Loucy (cell line): Measurements from ENCODE around the gene AMPH.

Experiments
- H2AFZ ChIP-seq: fragments of 200-600 bp; sonication (generic); 2 replicates; pipeline ENCODE4 v1.6.0; 2016; ENCODE audit warnings: antibody characterized with exemption, mild to moderate bottlenecking, low read length, moderate library complexity
- H3F3A ChIP-seq: fragments of 200-600 bp; 2 replicates; pipeline ENCODE4 v1.6.0; 2016; ENCODE audit warnings: antibody characterized with exemption, low read depth, mild to moderate bottlenecking
- H3K27me3 ChIP-seq: fragments of 200-600 bp; sonication (generic); 2 replicates; pipeline ENCODE4 v1.6.1; 2014; ENCODE audit warnings: low read length, mild to moderate bottlenecking; ENCODE audit not compliant: insufficient read depth, poor library complexity, severe bottlenecking
- H3K36me3 ChIP-seq: fragments of 200-600 bp; sonication (generic); 2 replicates; pipeline ENCODE4 v1.6.1; 2016; ENCODE audit warnings: low read length; ENCODE audit not compliant: insufficient read depth
- H3K4me1 ChIP-seq: fragments of 200-600 bp; sonication (generic); 2 replicates; pipeline ENCODE4 v1.5.1; 2014; ENCODE audit warnings: low read length, mild to moderate bottlenecking; ENCODE audit not compliant: insufficient read depth, poor library complexity, severe bottlenecking
- H3K4me2 ChIP-seq: fragments of 200-600 bp; sonication (generic); 2 replicates; pipeline ENCODE4 v1.6.0; 2014; ENCODE audit warnings: antibody characterized with exemption, low read length, low read depth, mild to moderate bottlenecking; ENCODE audit not compliant: poor library complexity, severe bottlenecking
- H3K4me3 ChIP-seq: fragments of 200-600 bp; sonication (generic); 2 replicates; pipeline ENCODE4 v1.5.1; 2014; ENCODE audit warnings: low read length, mild to moderate bottlenecking, mixed read lengths; ENCODE audit not compliant: poor library complexity, severe bottlenecking
- H3K79me2 ChIP-seq: fragments of 200-600 bp; sonication (generic); 2 replicates; pipeline ENCODE4 v1.6.1; 2014; ENCODE audit warnings: low read length; ENCODE audit not compliant: insufficient read depth
- H3K9ac ChIP-seq: fragments of 200-600 bp; sonication (generic); 2 replicates; pipeline ENCODE4 v1.6.0; 2014; ENCODE audit warnings: mild to moderate bottlenecking, low read depth, low read length, moderate library complexity; ENCODE audit not compliant: poor library complexity, severe bottlenecking
- H3K9me2 ChIP-seq: fragments of 200-600 bp; sonication (generic); replicated peaks from 2 replicates; pipeline ENCODE4 v1.6.1; 2016; ENCODE audit warnings: low read depth, low read length, mixed read lengths
- H3K9me3 ChIP-seq: fragments of 200-600 bp; sonication (generic); 2 replicates; pipeline ENCODE4 v1.6.1; 2014; ENCODE audit warnings: mild to moderate bottlenecking, antibody characterized with exemption, low read length, low read depth; ENCODE audit not compliant: insufficient read depth
- H4K20me1 ChIP-seq: fragments of 200-600 bp; sonication (generic); 2 replicates; pipeline ENCODE4 v1.6.0; 2014; ENCODE audit warnings: antibody characterized with exemption, low read length, mild to moderate bottlenecking; ENCODE audit not compliant: insufficient read depth, poor library complexity, severe bottlenecking
- EZH2phosphoT487 ChIP-seq: fragments of 200-600 bp; IDR thresholded peaks from 2 replicates; pipeline ENCODE4 v1.6.1; 2018; ENCODE audit warnings: antibody characterized with exemption, mild to moderate bottlenecking, moderate library complexity, borderline replicate concordance
- TF ChIP-seq, protein P1 (sequence below): fragments of 200-600 bp; sonication (generic); conservative IDR thresholded peaks from 2 replicates; pipeline ENCODE4 v1.5.1; 2014; ENCODE audit warnings: mild to moderate bottlenecking, antibody characterized with exemption, low read length

AMPH gene

GRCh38 chr7:38607466-38607865 is 23.7 kb downstream of the AMPH start:
- H3K27me3 ChIP-seq, result no peaks in the 10 kb centered on the region
- no peaks in the 10 kb centered on the region for H4K20me1 ChIP-seq
- H3K4me1 ChIP-seq, result no peaks in the 10 kb centered on the region
- H3K9me2 ChIP-seq, result no peaks in the 10 kb centered on the region
- H3K36me3 ChIP-seq, result no peaks in the 10 kb centered on the region
- no peaks in the 10 kb centered on the region for H3K9me3 ChIP-seq
- no peak overlapping the region for H3K4me3 ChIP-seq
- TF ChIP-seq, protein P1, sequence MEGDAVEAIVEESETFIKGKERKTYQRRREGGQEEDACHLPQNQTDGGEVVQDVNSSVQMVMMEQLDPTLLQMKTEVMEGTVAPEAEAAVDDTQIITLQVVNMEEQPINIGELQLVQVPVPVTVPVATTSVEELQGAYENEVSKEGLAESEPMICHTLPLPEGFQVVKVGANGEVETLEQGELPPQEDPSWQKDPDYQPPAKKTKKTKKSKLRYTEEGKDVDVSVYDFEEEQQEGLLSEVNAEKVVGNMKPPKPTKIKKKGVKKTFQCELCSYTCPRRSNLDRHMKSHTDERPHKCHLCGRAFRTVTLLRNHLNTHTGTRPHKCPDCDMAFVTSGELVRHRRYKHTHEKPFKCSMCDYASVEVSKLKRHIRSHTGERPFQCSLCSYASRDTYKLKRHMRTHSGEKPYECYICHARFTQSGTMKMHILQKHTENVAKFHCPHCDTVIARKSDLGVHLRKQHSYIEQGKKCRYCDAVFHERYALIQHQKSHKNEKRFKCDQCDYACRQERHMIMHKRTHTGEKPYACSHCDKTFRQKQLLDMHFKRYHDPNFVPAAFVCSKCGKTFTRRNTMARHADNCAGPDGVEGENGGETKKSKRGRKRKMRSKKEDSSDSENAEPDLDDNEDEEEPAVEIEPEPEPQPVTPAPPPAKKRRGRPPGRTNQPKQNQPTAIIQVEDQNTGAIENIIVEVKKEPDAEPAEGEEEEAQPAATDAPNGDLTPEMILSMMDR, result no peak
- no peak for TF ChIP-seq EZH2phosphoT487
- H3K79me2 ChIP-seq, result no peaks in the 10 kb centered on the region
- H2AFZ ChIP-seq, result no peak overlapping the region
- no peaks in the 10 kb centered on the region for H3F3A ChIP-seq
- H3K9ac ChIP-seq, result no peak overlapping the region
- no peak overlapping the region for H3K4me2 ChIP-seq

DNA sequence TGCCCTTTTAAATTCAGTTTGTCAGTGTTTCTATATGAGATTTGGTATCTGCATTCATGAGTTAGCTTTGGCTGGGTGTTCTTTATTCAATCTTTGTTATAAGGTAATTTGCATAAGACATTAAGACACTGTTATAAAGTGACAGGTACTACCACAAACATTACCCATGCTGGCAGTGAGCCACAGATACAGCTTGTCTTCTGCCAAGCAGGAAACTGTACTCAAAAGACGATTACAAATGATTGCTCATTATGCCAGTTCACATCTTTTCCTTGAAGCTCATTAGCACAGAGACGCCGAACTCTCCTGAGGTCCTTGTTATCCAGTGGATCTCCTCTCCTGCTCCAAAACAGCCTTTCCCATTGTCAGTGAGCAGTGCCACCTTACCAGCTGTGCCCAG is 30.4 kb downstream of the AMPH start:
- Histone ChIP-seq H3K36me3 (no peaks in the 10 kb centered on the region), H4K20me1 (no peaks in the 10 kb centered on the region), H3K9me3 (no peaks in the 10 kb centered on the region), H2AFZ (no peak overlapping the region), H3K9ac (no peak overlapping the region), H3K4me2 (no peak overlapping the region), H3K4me1 (no peaks in the 10 kb centered on the region), H3K4me3 (no peak overlapping the region), H3F3A (no peaks in the 10 kb centered on the region), H3K79me2 (no peaks in the 10 kb centered on the region), H3K27me3 (no peaks in the 10 kb centered on the region), H3K9me2 (no peaks in the 10 kb centered on the region)
- TF ChIP-seq, protein P1, result no peak
- TF ChIP-seq EZH2phosphoT487, result no peak

- no peak overlapping the region for H3K4me2 ChIP-seq
- H3K4me1 ChIP-seq, result no peaks in the 10 kb centered on the region
- no peak overlapping the region for H3K9ac ChIP-seq
- no peaks in the 10 kb centered on the region for H3F3A ChIP-seq
- no peak overlapping the region for H3K4me3 ChIP-seq
- no peaks in the 10 kb centered on the region for H4K20me1 ChIP-seq
- no peaks in the 10 kb centered on the region for H3K27me3 ChIP-seq
- H2AFZ ChIP-seq, result no peak overlapping the region
- no peaks in the 10 kb centered on the region for H3K79me2 ChIP-seq
- no peaks in the 10 kb centered on the region for H3K9me2 ChIP-seq
- H3K9me3 ChIP-seq, result no peaks in the 10 kb centered on the region
- no peak for TF ChIP-seq EZH2phosphoT487
- TF ChIP-seq, protein P1, result no peak
- H3K36me3 ChIP-seq, result no peaks in the 10 kb centered on the region
Observed at GRCh38 chr7:38594949-38595348, 36.2 kb downstream of the AMPH start.
